ENCODE measurements around the gene ATP6V1F. TPM values are rescaled to one million over a fixed set of nuclear protein-coding genes. Genes with fewer than 3 reads are reported as not detected.

The ATP6V1F gene
- total RNA-seq, 1 experiment from 2014 or later, result 130 TPM

DNA sequence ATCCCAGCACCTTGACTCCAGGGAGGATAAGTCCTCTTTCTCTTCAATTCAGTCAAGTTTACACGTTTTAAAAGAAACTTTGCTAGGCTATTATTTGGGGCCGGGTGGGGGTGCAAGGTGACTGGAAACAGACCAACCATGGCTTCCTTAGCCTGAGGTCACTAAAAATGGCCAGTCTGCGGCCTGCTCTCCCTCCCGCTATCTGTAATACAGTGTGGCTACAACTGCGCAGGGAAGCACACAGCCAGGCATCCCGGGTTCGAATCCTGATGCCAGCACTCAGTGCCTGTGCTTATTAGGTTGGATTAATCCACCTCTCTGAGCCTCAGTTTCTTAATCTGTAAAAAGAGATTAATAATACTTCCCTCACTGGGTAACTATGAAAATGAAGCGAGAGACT is 19.5 kb downstream of the ATP6V1F start:
- no peak for DNase-seq (ENCODE audit: low read depth)

DNA sequence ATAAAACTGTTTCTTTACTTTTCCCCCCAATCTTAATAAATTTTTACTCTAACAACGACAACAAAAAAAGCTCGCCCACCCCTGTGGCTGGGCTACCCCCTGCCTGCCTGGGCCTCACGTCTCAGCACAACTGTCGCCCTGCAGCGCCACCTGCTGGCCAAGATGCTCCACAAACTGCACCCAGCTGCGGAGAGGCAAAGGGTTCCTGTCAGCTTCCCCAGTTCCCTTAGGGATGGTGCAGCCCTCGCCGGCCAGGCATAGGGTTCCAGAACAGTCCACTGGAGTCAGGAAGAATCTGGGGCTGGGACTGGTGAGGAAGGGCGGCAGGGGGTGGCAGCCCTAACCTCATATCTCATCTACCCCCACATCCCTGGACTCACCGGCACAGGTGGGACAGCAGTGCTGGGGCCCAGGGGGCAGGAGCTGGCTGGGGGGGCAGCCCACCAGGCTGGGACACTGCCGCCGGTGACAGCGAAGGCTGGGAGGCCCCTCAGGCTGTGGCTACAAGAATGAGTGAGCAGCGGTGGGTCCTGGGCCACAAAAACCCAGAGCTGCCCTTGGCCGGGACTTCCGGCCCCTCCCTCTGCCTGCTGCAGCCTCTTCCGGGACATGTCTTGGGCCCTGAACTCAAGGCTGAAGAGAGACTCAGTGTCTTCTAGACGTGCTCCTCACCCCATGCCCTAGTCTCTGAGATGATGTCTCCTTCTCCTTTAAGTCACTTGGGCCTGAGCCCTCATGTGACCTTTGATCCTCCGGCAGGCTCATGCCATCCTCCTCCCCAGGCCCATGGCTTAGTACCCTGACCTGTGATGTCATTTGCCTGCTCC is 21.2 kb downstream of the ATP6V1F start:
- peak; percentile 91 for DNase-seq (ENCODE audit: low read depth)

DNA sequence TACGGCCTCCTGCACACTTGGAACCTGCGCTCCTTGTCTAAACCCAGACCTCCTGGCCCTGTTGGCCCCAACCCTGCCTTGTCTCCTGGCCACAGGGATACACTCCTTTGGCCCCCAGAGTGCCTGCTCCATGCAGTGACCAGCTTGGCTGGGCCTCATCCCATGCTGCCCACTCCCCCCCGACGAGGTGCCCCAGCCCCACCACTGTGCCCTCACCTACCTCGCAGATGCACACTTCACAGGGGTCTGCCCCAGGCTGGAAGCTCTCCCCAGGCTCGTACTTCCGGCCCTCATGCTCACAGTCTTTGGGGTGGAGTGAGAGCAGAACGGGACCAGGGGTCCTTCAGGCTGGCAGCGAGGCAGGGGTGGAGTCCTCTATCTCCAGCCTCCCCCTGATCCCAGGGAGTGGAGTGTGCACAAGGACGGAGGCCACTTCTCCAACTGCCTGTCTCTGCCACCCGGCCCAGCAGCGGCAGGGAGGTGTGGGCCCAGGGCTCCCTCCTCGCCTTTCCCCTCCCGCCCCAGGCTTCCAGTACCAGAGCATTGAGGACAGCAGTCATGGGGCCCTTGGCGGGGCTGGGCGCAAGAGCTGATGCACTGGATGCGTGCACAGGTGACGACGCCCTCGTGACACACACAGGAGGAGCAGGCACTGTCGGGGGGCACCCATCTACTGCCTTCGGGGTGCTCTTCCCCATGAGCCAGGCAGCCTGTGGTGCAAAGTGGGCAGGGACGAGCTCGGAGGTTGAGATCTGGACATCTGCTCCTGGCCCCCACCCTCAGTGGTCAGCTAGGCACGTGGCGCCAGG is 22.1 kb downstream of the ATP6V1F start:
- DNase-seq (ENCODE audit: low read depth), result no peak

DNA sequence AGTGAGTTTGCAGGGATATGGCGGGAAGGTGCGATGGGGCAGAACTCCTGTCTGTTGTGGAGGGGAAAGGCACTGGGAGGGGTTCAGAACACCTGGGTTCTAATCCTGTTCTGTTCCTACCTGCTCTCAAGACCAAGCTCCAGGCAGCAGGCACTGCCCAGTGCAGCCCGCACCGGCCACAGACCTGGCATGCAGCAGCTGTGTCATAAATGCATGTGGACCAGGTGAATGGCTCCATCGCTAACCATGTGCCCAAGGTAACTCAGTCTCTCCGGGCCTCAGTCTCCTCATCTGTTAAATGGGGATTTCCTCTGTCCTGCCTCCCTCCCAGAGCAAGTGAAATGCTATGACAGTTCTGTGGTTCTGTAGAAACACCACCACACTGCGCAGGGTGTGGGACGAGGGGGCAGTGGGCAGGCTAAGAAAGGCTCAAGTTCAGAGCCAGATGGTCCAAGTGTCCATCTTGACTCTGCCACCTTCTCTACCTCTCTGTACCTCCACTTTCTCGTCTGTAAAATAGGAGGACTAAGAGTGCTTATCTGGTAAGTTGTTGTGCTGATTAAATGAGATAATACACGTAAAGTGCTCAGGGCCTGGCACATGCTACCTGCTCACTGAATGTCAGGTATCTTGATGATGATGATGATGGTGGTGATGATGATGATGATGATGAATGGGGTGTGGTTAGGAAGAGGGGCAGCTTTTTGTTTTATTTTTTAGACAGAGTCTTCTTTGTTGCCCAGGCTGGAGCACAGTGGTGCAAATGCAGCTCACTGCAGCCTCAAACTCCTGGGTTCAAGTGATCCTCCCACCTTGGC is 22.9 kb downstream of the ATP6V1F start:
- no peak for DNase-seq (ENCODE audit: low read depth)

DNA sequence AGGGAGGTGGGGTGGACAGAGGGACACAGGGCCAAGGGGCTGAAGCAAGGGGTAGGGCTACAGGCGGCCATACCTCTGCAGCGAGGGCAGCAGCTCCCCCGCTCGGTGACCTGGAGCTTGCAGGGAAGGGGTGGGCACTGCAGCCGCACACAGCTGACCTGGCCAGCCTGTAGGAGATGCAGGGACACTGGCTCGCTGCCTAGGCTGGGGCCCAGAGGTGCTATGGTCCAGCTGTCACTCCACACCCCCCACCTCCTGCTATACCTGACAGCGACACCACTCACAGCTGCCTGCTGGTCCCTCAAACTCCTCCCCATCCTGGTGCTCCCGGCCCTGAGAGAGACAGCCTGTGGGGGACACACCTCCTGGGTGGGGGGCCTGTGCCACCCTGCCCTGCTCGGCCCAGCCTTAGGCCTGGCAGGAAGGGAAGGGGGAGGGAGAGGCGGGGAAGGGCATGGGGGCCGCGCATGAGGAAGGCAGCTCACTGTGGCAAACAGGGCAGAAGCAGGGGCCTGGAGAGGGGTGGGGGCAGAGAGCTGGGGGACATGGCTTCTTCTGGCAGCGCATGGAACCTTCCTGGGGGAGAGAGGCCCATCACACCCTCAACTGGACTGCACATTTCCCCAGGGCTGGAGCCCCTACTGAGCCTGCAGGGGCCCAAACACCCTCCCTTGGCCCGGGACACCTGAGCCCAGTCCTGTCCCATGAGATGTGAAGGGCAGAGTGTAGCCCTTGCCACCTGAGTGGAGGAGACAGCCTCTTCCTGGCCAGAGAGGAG is 23.9 kb downstream of the ATP6V1F start:
- no peak for DNase-seq (ENCODE audit: low read depth)

DNA sequence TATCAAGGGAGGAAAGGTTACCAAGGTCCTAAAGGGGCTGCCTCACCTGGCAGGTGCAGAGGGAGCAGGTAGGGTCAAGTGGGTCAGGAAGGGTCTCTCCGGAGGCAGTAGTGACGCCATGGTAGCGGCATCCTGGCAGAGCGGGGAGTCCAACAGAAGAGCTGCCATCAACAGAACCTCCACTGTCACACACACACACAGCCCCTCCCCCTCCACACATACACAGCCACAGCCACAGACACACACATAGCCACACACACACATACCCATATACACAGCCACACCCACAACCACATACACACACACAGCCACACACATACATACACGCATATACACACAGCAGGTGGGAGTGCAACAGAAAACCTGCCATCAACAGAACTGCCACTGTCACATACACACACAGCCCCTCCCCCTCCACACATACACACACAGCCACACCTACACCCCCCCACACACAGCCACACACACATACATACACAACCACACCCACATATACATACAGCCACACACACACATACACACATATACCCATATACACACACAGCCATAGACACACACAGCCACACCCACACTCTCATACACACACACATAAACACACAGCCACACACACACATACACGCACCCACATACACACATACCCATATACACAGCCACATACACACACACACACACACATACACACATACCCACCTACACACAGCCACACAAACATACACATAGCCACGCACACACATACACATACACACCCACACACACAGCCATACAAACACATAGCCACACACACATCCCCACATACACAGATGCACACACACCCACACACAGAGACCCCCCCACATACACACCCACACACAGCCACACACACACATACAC is 24.7 kb downstream of the ATP6V1F start:
- no peak for DNase-seq (ENCODE audit: low read depth)

DNA sequence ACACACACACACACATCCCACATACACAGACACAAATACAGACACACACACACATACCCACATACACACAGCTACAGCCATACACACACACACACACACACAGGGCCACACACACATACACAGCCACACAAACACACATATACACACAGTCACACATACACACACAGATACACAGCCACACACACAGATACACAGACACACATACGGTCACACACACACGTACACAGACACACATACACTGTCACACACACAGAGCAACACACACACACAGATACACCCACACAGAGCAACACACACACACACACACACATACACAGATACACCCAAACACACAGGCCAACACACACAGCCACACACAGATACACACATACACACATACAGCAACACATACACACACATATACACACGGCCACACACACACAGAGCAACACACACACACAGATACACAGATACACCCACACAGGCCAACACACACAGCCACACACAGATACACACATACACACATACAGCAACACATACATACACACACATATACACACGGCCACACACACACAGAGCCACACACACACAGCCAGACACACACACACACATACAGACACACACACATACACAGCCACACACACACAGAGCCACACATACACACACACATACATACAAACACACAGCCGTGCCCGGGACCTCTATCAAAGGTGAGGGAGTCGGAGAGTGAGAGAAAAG is 25.5 kb downstream of the ATP6V1F start:
- no peak for DNase-seq (ENCODE audit: low read depth)

DNA sequence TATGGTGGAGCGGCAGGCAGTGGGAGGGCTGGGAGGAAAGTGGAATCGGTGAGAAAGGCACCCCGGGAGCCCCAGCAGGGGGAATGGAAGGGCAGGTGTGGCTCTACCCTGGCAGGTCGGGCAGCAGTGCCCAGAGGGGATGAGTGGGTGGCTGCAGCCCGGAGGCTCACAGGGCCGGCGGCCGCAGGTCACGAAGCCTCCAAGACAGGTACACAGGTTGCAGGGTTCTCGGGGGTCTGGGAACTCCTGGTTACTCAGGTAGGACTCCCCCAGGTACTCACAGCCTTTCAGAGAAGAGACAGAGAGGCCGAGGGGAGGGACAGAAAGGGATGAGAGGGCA is 26.1 kb downstream of the ATP6V1F start:
- DNase-seq (ENCODE audit: low read depth), result no peak

DNA sequence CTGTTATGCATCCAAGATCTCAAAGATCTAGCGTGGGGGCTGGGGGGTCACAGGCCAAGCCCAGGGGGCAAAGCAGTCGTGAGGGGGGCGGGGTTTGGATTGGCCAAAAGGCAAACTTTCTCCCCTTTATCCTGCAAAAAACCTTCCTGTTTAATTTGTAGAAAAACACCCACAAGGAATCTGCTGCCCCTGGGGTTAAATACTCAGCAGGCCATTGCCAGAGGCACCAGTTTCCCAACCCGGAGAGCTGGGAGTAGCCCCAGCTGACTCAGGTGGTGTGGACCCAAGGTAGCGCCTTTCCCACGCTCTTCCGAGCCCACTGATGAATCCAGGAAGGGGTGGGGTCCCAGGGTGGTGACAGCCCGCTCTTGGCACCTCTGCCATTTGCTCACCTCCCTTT is 26.5 kb downstream of the ATP6V1F start:
- no peak for DNase-seq (ENCODE audit: low read depth)

DNA sequence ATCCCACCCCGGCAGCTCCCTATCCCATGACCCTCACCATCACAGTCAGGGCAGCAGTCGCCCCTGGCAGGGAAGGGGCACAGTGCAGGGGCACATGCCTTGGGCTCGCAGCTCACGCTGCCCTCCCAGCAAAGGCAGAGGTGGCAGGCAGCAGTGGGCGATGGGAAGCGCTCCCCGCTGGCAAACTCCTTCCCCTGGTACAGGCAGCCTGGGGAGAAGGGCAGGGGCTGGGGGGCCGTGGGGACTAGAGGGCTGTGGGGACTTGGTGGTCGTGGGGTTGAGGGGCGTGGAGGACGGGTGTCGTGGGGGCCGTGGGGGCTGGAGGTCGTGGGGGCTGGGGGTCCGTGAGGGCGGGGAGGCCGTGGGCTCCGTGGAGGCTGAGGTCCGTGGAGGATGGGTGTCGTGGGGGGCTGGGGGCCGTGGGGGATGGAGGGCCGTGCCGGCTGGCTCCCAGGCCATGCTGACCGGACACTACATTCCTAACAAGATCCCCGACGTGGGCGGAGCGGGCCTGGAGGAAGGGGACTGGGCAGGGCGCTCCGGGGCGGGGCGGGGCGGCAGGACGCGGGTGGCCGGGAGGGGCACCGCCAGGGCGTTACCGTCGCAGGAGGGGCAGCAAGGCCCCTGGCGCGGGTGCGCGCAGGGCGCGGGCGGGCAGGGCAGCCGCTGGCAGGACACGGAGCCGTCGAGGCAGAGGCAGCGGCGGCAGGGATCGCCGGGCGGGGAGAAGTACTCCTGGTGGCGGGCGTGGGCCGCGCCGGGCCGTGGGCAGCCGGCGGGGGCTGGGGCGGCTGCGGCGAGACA is 27.9 kb downstream of the ATP6V1F start:
- peak; percentile 65 for DNase-seq (ENCODE audit: low read depth)

DNA sequence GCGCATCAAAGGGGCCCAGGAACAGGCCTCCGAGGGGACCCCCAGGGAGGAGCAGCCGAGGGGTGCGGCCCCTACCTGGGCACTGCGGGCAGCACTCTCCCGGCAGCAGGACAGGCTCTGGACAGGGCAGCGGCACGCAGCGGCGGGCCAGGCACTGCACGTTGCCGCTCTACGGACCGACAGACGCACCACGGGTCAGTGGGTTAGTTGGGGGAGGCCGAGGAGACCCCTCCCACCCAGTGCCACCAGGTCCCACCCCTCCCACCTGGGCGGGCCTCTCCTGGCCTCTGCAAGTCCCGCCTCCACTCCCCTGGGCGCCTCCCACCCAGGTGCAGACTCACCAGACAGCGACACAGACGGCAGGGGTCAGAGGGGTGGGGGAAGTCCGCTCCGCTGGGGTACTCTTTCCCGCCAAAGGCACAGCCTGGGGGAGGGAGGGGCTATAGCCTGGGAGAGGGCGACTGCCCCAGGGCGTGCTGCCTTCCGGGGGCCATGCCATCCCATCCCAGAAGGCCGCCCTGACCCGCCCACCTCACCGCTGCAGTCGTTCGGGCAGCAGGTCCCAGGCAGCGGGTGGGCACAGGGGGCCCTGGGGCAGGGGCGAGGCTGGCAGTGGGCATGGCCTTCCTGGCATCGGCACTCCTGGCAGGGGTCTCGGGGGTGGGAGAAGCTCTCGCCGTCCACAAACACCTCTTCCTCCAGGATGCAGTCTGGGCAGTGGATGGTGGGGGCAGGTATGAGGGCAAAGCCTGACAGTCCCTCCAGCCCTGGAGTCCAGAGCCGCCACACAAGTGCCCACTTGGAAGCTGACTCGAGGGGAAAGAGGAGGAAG is 28.7 kb downstream of the ATP6V1F start:
- DNase-seq (ENCODE audit: low read depth), result no peak

DNA sequence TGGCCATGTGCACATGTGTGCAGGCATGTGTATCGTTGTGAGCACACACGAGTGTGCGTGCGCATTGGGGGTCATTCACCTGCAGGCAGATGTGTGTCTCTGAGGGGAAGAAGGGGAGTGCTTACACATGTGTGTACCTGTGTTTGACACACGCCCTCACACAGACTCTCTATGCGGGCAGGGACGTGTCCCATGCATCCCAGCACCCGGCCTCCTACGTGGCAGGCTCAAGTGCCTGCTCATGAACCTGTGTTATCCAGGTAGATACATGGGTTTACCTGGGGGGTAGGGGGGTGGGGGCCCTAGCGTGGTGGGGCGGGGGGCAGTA is 29.2 kb downstream of the ATP6V1F start:
- DNase-seq (ENCODE audit: low read depth), result no peak

DNA sequence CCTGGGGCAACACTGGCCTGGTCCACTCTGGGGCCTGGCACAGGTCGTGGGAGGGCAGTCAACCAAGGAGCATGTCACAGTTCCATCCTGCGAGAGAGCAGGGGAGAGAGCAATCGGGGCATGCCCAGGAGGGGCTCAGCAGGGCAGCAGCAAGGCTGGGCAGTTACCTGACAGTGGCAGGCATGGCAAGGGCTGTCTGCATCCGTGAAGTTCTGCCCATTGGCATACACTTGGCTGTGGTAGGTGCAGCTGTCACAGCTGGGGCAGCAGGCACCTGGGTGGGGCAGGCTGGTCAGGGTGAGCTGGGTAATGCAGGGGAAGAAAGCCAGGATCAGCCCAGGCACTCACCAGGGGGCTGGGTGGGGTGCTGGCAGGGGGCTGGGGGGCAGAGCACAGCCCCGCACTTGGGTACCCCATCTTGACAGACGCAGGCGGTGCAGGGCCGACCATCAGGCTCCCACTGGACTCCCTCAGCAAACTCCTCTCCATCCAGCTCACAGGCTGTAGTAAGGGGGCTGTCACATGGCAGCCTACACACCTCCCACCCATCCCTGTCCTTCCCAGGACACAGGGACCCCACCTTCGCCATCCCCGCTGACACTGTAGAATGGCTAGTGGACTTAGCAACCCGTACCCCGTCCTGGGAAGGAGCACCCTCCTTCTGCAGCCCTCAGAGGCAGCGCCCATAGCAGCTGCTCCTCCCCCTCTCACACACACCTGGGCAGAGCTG is 30.0 kb downstream of the ATP6V1F start:
- DNase-seq (ENCODE audit: low read depth), result no peak

DNA sequence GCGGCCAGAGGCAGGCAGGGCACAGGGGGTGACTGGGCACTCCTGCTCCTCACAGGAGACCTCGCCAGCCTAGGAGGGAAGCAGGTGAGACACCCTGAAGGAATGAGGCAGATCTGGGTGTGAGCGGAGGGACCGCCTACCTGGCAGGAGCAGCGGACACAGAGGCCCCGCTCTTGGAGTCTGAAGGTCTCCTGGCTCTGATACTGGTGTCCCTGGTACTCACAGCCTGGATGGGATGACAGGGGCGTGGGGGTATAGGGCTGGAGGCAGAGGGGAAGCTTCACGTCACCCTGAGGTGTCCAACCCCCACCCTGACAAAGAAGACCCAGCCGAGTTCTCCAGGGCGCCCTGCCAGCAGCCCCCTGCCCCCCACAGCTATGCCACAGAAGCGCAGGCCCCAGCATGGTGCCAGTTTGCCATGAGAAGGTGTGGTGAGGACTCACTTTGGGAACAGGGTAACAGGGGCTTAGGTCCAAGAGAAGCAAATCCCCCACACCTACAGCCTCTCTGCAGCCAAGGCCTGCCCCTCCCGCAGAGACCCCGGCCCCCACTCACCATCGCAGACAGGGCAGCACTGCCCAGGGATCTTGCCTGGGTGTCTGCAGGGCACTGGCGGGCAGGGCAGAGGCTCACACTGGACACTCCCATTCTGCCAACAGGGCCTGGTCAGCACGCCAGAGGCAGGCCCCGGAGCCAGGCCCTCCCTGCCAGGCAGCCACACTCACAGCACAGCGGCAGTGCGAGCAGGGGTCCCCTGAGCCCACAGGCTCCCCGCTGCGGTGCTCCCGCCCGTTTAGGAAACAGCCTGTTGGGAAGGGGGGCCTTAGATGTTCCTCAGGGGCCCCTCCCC is 30.8 kb downstream of the ATP6V1F start:
- no peak for DNase-seq (ENCODE audit: low read depth)

DNA sequence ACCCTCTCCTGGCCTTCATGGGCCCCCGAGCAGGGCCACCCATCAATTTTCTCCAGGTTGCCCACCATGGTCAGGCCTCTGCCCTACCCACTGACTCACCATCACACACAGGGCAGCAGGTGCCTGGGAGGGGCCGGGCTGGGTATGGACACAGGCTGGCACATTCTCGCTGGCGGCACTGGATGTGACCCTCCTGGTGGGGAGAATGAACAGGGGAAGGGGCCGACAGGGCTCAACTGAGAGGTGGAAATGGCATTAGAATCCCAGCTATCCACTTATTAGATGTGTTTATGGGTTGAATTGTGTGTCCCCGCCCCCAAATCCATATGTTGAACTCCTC is 31.4 kb downstream of the ATP6V1F start:
- DNase-seq (ENCODE audit: low read depth), result no peak

DNA sequence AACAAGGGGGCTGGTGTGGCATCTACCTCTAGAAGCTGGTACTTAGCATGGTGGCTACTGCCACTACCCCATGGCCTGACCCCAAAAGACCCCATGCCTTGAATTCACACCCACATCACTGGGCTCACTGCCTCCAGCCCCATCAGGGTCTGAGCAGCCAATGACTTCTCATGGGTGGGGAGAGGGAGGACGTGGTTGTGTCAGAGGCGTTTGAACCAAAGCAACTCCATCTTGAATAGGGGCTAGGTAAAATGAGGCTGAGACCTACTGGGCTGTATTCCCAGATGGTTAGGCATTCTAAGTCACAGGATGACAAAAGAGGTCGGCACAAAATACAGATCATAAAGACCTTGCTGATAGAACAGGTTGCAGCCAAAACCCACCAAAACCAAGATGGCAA is 32.7 kb downstream of the ATP6V1F start:
- no peak for DNase-seq (ENCODE audit: low read depth)

DNA sequence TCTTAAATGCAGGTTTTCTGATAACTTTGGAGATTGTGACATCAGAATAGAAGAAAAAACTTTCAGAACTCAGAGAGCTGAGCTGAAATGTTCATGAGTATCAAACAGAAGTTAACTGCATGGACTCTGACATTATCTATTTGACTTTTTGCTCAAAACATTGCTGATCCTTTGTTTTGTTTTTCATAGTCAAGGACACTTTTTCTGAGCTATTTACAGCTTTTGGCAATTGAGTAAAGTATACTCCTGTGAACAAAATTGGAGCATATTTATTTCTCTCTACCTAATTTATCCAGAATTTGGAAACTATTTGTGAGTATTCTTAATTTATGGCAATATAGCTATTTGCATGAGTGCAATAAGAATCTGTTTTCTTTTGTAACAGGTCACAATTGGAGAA is 36.7 kb downstream of the ATP6V1F start:
- DNase-seq (ENCODE audit: low read depth), result no peak

Measured in Daoy (cell line).